SK-N-SH treated with all-trans-retinoic acid at 6 μM for 48 hours (cell line): ENCODE measurements around the gene IFNL2.
"Not testable (repeated sequence)": the region's sequence is repeated elsewhere in the genome, so short reads cannot be mapped to it uniquely, and the experiment has no call there.

Experiments
- ATAC-seq: fragments of 200-7000 bp; cut with Tn5 transposase; 3 replicates; pipeline ENCODE4 v1.9.1; 2020; ENCODE audit warnings: mild to moderate bottlenecking, moderate library complexity
- ARNTL ChIP-seq: fragments of 450-650 bp; formaldehyde crosslinking; IDR thresholded peaks from 2 replicates; pipeline ENCODE4 v1.5.0; 2020; ENCODE audit warnings: low read depth, mild to moderate bottlenecking, moderate library complexity, borderline replicate concordance
- CSDC2 ChIP-seq: fragments of 250-450 bp; sonication (Bioruptor Pico); IDR thresholded peaks from 2 replicates; pipeline ENCODE4 v1.5.0; 2020; ENCODE audit warnings: mild to moderate bottlenecking, moderate library complexity
- ESRRG ChIP-seq: fragments of 250-450 bp; sonication (Bioruptor Pico); IDR thresholded peaks from 2 replicates; pipeline ENCODE4 v1.6.1; 2021; ENCODE audit warnings: mild to moderate bottlenecking
- GLIS3 ChIP-seq: fragments of 250-450 bp; sonication (Bioruptor Pico); IDR thresholded peaks from 2 replicates; pipeline ENCODE4 v1.5.0; 2020; ENCODE audit warnings: mild to moderate bottlenecking, moderate library complexity
- ISL1 ChIP-seq: fragments of 250-450 bp; sonication (Bioruptor Pico); IDR thresholded peaks from 2 replicates; pipeline ENCODE4 v2.1.2; 2022; ENCODE audit warnings: mild to moderate bottlenecking, moderate library complexity
- OSR1 ChIP-seq: fragments of 250-450 bp; sonication (Bioruptor Pico); IDR thresholded peaks from 2 replicates; pipeline ENCODE4 v1.8.0; 2022; ENCODE audit warnings: moderate library complexity, mild to moderate bottlenecking, inconsistent platforms
- PPARA ChIP-seq: fragments of 250-450 bp; sonication (Bioruptor Pico); IDR thresholded peaks from 2 replicates; pipeline ENCODE4 v1.5.0; 2020; ENCODE audit warnings: mild to moderate bottlenecking, borderline replicate concordance
- RARB ChIP-seq: fragments of 250-450 bp; sonication (Bioruptor Pico); IDR thresholded peaks from 2 replicates; pipeline ENCODE4 v1.8.0; 2021; ENCODE audit warnings: mild to moderate bottlenecking, moderate library complexity
- SNAI2 ChIP-seq: fragments of 250-450 bp; sonication (Bioruptor Pico); IDR thresholded peaks from 2 replicates; pipeline ENCODE4 v1.5.0; 2020; ENCODE audit warnings: mild to moderate bottlenecking, moderate library complexity
- TCF4 ChIP-seq: fragments of 250-450 bp; sonication (Bioruptor Pico); IDR thresholded peaks from 2 replicates; pipeline ENCODE4 v1.8.0; 2021; ENCODE audit warnings: mild to moderate bottlenecking, moderate library complexity, borderline replicate concordance
- TOX ChIP-seq: fragments of 250-450 bp; sonication (Bioruptor Pico); IDR thresholded peaks from 2 replicates; pipeline ENCODE4 v1.8.0; 2021; ENCODE audit warnings: mild to moderate bottlenecking, moderate library complexity, borderline replicate concordance
- TSHZ2 ChIP-seq: fragments of 250-450 bp; sonication (Bioruptor Pico); IDR thresholded peaks from 2 replicates; pipeline ENCODE4 v1.5.0; 2020; ENCODE audit warnings: mild to moderate bottlenecking, moderate library complexity
- ZC3H10 ChIP-seq: fragments of 250-450 bp; sonication (Bioruptor Pico); IDR thresholded peaks from 2 replicates; pipeline ENCODE4 v1.5.1; 2021; ENCODE audit warnings: mild to moderate bottlenecking, moderate library complexity
- ZFP3 ChIP-seq: fragments of 250-450 bp; sonication (Bioruptor Pico); IDR thresholded peaks from 2 replicates; pipeline ENCODE4 v1.5.0; 2020; ENCODE audit warnings: mild to moderate bottlenecking, moderate library complexity
- ZNF565 ChIP-seq: fragments of 450-650 bp; formaldehyde crosslinking; conservative IDR thresholded peaks from 2 replicates; pipeline ENCODE4 v1.5.0; 2020; ENCODE audit warnings: low read depth, mild to moderate bottlenecking, moderate library complexity
- ZNF70 ChIP-seq: fragments of 450-650 bp; formaldehyde crosslinking; IDR thresholded peaks from 2 replicates; pipeline ENCODE4 v1.5.0; 2020; ENCODE audit warnings: mild to moderate bottlenecking, moderate library complexity
- ZNF8 ChIP-seq: fragments of 450-650 bp; formaldehyde crosslinking; IDR thresholded peaks from 2 replicates; pipeline ENCODE4 v1.5.0; 2020; ENCODE audit warnings: mild to moderate bottlenecking, moderate library complexity
- TF ChIP-seq, protein P1 (sequence below): fragments of 250-450 bp; sonication (Bioruptor Pico); IDR thresholded peaks from 2 replicates; pipeline ENCODE4 v1.8.0; 2020; ENCODE audit warnings: mild to moderate bottlenecking, moderate library complexity, borderline replicate concordance
- TF ChIP-seq, protein P2 (sequence below): fragments of 250-450 bp; sonication (Bioruptor Pico); IDR thresholded peaks from 2 replicates; pipeline ENCODE4 v1.8.0; 2021; ENCODE audit warnings: low read depth, mild to moderate bottlenecking, moderate library complexity, borderline replicate concordance

The IFNL2 gene

DNA sequence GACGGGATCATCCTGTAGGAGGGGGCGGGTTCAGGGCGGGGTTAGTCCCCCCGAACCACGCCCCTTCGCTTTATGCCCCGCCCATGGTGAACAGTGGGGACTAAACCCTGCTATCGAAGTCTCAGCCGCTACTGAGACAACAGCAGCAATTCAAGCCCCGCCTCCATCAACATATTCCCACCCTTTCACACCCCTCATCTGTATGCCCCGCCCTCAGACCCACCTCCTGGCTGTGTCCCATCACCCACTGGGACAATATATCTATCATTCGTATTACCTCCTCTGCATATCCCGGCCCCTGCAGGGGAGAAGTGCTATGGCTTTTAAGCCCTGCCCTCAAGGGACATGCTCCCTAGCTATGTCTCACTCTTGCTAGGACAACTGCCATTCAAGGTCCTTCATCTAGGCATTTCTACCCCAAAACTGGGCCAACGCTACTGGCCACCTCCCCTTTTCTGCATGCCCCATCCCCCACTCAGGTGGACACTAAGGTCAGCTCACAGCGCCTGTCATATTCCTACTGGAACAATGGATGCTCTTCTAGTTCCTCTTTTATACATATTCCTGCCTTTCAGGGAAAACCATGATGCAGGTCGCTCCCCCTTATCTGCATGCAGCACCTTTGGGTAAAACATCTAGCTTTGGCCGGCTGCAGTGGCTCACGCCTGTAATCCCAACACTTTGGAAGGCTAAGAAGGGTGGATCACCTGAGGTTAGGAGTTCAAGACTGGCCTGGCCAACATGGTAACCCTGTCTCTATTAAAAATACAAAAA lies 40.5 kb downstream of the IFNL2 start:
- TF ChIP-seq ZFP3: no peak
- TF ChIP-seq ISL1 (CRISPR knock-in tag): no peak
- TF ChIP-seq ZNF70 (CRISPR knock-in tag): no peak
- TF ChIP-seq GLIS3 (CRISPR knock-in tag): no peak
- no peak for TF ChIP-seq RARB
- TF ChIP-seq, protein P1, sequence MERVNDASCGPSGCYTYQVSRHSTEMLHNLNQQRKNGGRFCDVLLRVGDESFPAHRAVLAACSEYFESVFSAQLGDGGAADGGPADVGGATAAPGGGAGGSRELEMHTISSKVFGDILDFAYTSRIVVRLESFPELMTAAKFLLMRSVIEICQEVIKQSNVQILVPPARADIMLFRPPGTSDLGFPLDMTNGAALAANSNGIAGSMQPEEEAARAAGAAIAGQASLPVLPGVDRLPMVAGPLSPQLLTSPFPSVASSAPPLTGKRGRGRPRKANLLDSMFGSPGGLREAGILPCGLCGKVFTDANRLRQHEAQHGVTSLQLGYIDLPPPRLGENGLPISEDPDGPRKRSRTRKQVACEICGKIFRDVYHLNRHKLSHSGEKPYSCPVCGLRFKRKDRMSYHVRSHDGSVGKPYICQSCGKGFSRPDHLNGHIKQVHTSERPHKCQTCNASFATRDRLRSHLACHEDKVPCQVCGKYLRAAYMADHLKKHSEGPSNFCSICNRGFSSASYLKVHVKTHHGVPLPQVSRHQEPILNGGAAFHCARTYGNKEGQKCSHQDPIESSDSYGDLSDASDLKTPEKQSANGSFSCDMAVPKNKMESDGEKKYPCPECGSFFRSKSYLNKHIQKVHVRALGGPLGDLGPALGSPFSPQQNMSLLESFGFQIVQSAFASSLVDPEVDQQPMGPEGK (CRISPR knock-in tag): no peak
- TF ChIP-seq CSDC2 (CRISPR knock-in tag): no peak
- TF ChIP-seq ARNTL (CRISPR knock-in tag): no peak
- TF ChIP-seq PPARA (CRISPR knock-in tag): no peak
- TF ChIP-seq ZNF8 (CRISPR knock-in tag): no peak
- no peak for TF ChIP-seq ZC3H10 (CRISPR knock-in tag)
- TF ChIP-seq, protein P2, sequence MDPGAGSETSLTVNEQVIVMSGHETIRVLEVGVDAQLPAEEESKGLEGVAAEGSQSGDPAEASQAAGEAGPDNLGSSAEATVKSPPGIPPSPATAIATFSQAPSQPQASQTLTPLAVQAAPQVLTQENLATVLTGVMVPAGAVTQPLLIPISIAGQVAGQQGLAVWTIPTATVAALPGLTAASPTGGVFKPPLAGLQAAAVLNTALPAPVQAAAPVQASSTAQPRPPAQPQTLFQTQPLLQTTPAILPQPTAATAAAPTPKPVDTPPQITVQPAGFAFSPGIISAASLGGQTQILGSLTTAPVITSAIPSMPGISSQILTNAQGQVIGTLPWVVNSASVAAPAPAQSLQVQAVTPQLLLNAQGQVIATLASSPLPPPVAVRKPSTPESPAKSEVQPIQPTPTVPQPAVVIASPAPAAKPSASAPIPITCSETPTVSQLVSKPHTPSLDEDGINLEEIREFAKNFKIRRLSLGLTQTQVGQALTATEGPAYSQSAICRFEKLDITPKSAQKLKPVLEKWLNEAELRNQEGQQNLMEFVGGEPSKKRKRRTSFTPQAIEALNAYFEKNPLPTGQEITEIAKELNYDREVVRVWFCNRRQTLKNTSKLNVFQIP (CRISPR knock-in tag): no peak
- TF ChIP-seq TSHZ2 (CRISPR knock-in tag): no peak
- no peak for TF ChIP-seq TOX (CRISPR knock-in tag)
- TF ChIP-seq TCF4 (CRISPR knock-in tag): no peak
- no peak for TF ChIP-seq ESRRG (CRISPR knock-in tag)
- TF ChIP-seq ZNF565: no peak
- ATAC-seq: no peak

DNA sequence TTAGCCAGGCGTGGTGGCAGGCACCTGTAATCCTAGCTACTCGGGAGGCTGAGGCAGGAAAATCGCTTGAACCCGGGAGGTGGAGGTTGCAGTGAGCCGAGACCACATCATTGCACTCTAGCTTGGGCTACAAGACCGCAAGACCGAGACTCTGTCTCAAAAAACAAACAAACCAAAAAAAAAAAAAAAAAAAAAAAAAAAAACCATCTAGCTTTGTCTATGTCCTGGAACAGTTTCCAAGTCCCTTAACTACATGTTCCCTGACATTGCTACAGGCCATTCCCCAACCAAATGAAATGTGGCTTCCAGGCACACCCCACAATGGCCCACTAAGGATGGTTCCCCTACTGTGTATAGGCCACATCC lies 41.1 kb downstream of the IFNL2 start:
- ATAC-seq: not testable (repeated sequence)

GRCh38 chr19:39310558-39311311 lies 42.5 kb downstream of the IFNL2 start:
- TF ChIP-seq TCF4 (CRISPR knock-in tag): no peak
- TF ChIP-seq ZC3H10 (CRISPR knock-in tag): no peak
- no peak for TF ChIP-seq OSR1 (CRISPR knock-in tag)
- TF ChIP-seq ZNF8 (CRISPR knock-in tag): no peak
- TF ChIP-seq ZFP3: no peak
- TF ChIP-seq PPARA (CRISPR knock-in tag): no peak
- TF ChIP-seq, protein P2 (CRISPR knock-in tag): no peak
- TF ChIP-seq ZNF565: no peak
- TF ChIP-seq, protein P1 (CRISPR knock-in tag): no peak
- no peak for TF ChIP-seq ESRRG (CRISPR knock-in tag)
- TF ChIP-seq SNAI2 (CRISPR knock-in tag): no peak
- TF ChIP-seq ZNF70 (CRISPR knock-in tag): no peak
- TF ChIP-seq ISL1 (CRISPR knock-in tag): no peak
- no peak for ATAC-seq
